ENCODE results near the gene SRSF6. TPM values are rescaled to one million over a fixed set of nuclear protein-coding genes. Genes with fewer than 3 reads are reported as not detected.

SRSF6 gene
- total RNA-seq, 4 donors from 2014 or later, result 82.8 to 117 (median 103) TPM

- Histone ChIP-seq H3K27me3 (no peaks in the 10 kb centered on the region), H3K4me3 (no peak overlapping the region), H3K4me1 (peaks cover 0 to 37% (median 4%) of the 10 kb centered on the region in 4 donors), H3K27ac (no peak overlapping the region), H3K36me3 (peaks cover 0 to 91% (median 19%) of the 10 kb centered on the region in 3 donors), H3K9me3 (no peaks in the 10 kb centered on the region)
- 92 to 93% methylated on average over 9 of the region's 9 CpGs for WGBS, 2 donors
- TF ChIP-seq EP300 (IDR thresholded peaks at IDR 0.05) (no peak), POLR2A (IDR thresholded peaks at IDR 0.05) (no peak), CTCF (IDR thresholded peaks at IDR 0.05) (no peak)
- no peak for DNase-seq (ENCODE audit: low spot score in 2 of 2)
Measured at GRCh38 chr20:43464219-43464790, 6.6 kb downstream of the SRSF6 start.

GRCh38 chr20:43465625-43465943 is 7.9 kb downstream of the SRSF6 start:
- Histone ChIP-seq H3K27me3 (no peaks in the 10 kb centered on the region), H3K4me1 (peaks cover 0 to 26% (median 3%) of the 10 kb centered on the region in 4 donors), H3K36me3 (peaks cover 0 to 90% (median 11%) of the 10 kb centered on the region in 3 donors), H3K27ac (no peak overlapping the region), H3K4me3 (no peak overlapping the region), H3K9me3 (no peaks in the 10 kb centered on the region)
- no peak for TF ChIP-seq EP300 (IDR thresholded peaks at IDR 0.05)
- TF ChIP-seq POLR2A (IDR thresholded peaks at IDR 0.05), result no peak
- TF ChIP-seq CTCF (IDR thresholded peaks at IDR 0.05), result no peak
- WGBS, 2 donors, result 100% methylated on average over 2 of the region's 2 CpGs
- no peak for DNase-seq (ENCODE audit: low spot score in 2 of 2)

GRCh38 chr20:43467589-43467988 is 9.9 kb downstream of the SRSF6 start:
- H3K27me3 ChIP-seq, result no peaks in the 10 kb centered on the region
- WGBS, 2 donors, result 95 to 98% methylated on average over 1 of the region's 1 CpG

GRCh38 chr20:43472671-43473380 is 15.1 kb downstream of the SRSF6 start:
- peaks cover 0 to 30% (median 0%) of the 10 kb centered on the region in 3 donors for H3K36me3 ChIP-seq
- WGBS, 2 donors, result 68 to 71% methylated on average over 11 of the region's 11 CpGs
- H3K9me3 ChIP-seq, result no peaks in the 10 kb centered on the region
- no peak overlapping the region for H3K4me3 ChIP-seq
- no peak overlapping the region for H3K27ac ChIP-seq
- no peak for TF ChIP-seq POLR2A (IDR thresholded peaks at IDR 0.05)
- TF ChIP-seq CTCF (IDR thresholded peaks at IDR 0.05), result no peak
- TF ChIP-seq EP300 (IDR thresholded peaks at IDR 0.05), result no peak
- no peaks in the 10 kb centered on the region for H3K27me3 ChIP-seq
- H3K4me1 ChIP-seq, result no peaks in the 10 kb centered on the region
- no peak for DNase-seq (ENCODE audit: low spot score in 2 of 2)

More at GRCh38 chr20:43467589-43467988, 9.9 kb downstream of the SRSF6 start:
- Histone ChIP-seq H3K4me3 (no peak overlapping the region), H3K36me3 (peaks cover 0 to 76% (median 6%) of the 10 kb centered on the region in 3 donors), H3K4me1 (peaks cover 0 to 9% (median 1%) of the 10 kb centered on the region in 4 donors), H3K9me3 (no peaks in the 10 kb centered on the region), H3K27ac (no peak overlapping the region)
- no peak for TF ChIP-seq CTCF (IDR thresholded peaks at IDR 0.05)
- no peak for TF ChIP-seq POLR2A (IDR thresholded peaks at IDR 0.05)
- no peak for TF ChIP-seq EP300 (IDR thresholded peaks at IDR 0.05)
- no peak for DNase-seq (ENCODE audit: low spot score in 2 of 2)

- 93 to 94% methylated on average over 4 of the region's 4 CpGs for WGBS, 2 donors
- Histone ChIP-seq H3K4me1 (no peaks in the 10 kb centered on the region), H3K36me3 (peaks cover 0 to 25% (median 0%) of the 10 kb centered on the region in 3 donors), H3K9me3 (no peaks in the 10 kb centered on the region), H3K27ac (no peak overlapping the region), H3K4me3 (no peak overlapping the region), H3K27me3 (no peaks in the 10 kb centered on the region)
- DNase-seq (ENCODE audit: low spot score in 2 of 2), result no peak
- TF ChIP-seq POLR2A (IDR thresholded peaks at IDR 0.05) (no peak), EP300 (IDR thresholded peaks at IDR 0.05) (no peak), CTCF (IDR thresholded peaks at IDR 0.05) (no peak)
Measured at GRCh38 chr20:43473381-43473704, 15.6 kb downstream of the SRSF6 start.

Data from tibial nerve (tissue), 4 donors.